IPS-15b (cell line): ENCODE results near the gene TMC6.

Experiments
- H3K27me3 ChIP-seq: one replicate; pipeline ENCODE4 v1.6.1; 2013; ENCODE audit warnings: low read length; ENCODE audit not compliant: control insufficient read depth, insufficient read depth
- H3K36me3 ChIP-seq: one replicate; pipeline ENCODE4 v1.6.1; 2013; ENCODE audit warnings: low read length; ENCODE audit not compliant: control insufficient read depth, insufficient read depth
- H3K4me1 ChIP-seq: one replicate; pipeline ENCODE4 v1.6.1; 2013; ENCODE audit warnings: mild to moderate bottlenecking, low read length; ENCODE audit not compliant: control insufficient read depth, insufficient read depth
- H3K4me3 ChIP-seq: one replicate; pipeline ENCODE4 v1.5.1; 2013; ENCODE audit warnings: low read depth, low read length
- H3K9ac ChIP-seq: one replicate; pipeline ENCODE4 v1.6.1; 2013; ENCODE audit warnings: low read depth, mild to moderate bottlenecking, low read length
- H3K9me3 ChIP-seq: one replicate; pipeline ENCODE4 v1.6.1; 2013; ENCODE audit warnings: mild to moderate bottlenecking, low read length; ENCODE audit not compliant: control insufficient read depth, insufficient read depth

TMC6 gene

DNA sequence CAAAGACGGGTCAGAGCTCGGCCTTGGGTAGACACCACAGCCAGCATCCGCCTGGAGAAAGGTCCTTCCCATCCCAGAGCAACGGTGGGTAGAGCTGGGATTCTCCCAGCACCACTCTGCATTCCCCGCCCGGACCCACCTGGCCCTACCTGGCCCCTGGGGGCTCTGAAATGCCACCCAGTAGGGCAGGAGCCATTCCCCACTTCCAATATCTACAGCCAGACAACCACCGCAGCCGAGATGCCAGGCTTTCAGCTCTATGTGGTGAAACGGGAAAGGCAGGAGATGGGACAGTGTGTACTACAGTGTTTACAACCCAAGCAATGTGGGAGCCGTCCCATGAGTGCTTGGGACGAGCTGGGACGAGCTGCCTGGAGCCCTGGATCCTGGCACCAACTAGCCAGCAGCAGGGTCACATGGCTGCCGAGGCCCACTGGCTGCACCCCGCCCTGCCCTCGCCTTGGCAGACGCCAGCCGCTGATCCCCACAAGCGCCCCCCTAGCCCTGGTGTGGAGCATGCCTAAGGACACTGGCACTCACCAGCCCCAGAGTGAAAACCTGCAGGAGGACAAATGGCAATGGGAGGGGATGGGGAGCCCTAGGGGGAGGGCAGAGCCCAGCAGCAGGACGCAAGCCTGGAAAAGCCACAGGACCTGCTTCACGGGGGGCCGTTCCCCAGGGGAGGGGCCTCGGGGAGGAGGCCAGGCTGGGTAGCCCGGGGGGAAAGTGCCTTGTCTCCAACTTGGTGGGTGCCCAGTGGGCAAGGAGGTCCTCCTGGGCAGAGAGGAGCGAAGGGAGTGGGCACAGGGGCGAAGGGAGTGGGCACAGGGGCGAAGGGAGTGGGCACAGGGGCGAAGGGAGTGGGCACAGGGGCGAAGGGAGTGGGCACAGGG lies 13.5 kb downstream of the TMC6 start:
- Histone ChIP-seq H3K4me1 (no peaks in the 10 kb centered on the region), H3K36me3 (peaks cover 19% of the 10 kb centered on the region)

DNA sequence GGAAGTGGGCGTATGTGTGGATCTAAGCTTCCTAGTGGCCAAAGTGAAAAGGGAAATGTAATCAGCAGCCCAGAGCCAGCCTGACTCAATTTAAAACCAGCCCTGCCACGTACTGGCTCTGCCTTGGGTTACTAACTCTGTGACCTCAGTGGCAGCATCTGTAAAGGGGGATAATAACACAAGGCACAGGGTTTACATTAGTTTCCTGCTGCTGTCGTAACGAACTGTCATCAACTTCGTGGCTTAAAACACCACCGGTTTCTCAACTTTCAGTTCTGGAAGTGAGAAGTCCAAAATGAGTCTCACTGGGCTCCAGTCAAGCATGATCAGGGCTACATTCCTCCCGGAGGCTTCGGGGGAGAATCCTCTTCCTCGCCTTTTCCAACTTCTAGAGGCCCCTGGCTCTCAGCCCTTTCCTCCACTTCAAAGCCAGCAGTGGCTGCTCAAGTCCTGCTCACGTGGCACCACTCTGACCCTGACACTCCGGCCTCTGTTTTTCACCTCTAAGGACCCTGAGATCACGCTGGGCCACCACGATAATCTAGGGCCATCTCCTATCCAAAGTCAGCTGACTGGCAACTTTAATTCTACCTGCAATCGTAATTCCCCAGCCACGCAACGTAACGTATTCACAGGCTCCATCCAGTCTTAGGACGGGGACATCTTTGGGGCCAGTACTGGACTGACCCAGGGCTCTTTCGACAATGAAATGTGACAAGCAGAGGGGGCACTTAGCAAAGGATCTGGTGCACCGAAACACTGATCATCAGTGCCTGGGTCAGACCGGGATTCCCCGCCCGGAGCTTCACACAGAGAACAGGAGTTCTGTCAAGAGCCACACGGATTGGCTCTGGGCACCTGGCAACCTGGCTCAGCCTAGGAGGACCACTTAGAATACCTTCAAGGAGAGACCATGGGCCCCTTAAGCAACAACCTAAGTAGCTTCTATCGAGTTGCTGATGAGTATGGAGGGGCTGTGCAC lies 14.5 kb downstream of the TMC6 start:
- H3K9me3 ChIP-seq = no peaks in the 10 kb centered on the region
- no peaks in the 10 kb centered on the region for H3K4me1 ChIP-seq
- H3K9ac ChIP-seq = no peak overlapping the region
- no peak overlapping the region for H3K4me3 ChIP-seq
- peaks cover 19% of the 10 kb centered on the region for H3K36me3 ChIP-seq
- no peaks in the 10 kb centered on the region for H3K27me3 ChIP-seq

More for the DNA sequence above, 13.5 kb downstream of the TMC6 start:
- no peak overlapping the region for H3K4me3 ChIP-seq
- no peak overlapping the region for H3K9ac ChIP-seq
- H3K27me3 ChIP-seq = no peaks in the 10 kb centered on the region
- no peaks in the 10 kb centered on the region for H3K9me3 ChIP-seq

GRCh38 chr17:78112518-78113471 lies 15.8 kb downstream of the TMC6 start:
- H3K4me1 ChIP-seq = no peaks in the 10 kb centered on the region
- no peak overlapping the region for H3K4me3 ChIP-seq
- H3K36me3 ChIP-seq = peaks cover 19% of the 10 kb centered on the region
- H3K9ac ChIP-seq = no peak overlapping the region
- no peaks in the 10 kb centered on the region for H3K27me3 ChIP-seq
- no peaks in the 10 kb centered on the region for H3K9me3 ChIP-seq

DNA sequence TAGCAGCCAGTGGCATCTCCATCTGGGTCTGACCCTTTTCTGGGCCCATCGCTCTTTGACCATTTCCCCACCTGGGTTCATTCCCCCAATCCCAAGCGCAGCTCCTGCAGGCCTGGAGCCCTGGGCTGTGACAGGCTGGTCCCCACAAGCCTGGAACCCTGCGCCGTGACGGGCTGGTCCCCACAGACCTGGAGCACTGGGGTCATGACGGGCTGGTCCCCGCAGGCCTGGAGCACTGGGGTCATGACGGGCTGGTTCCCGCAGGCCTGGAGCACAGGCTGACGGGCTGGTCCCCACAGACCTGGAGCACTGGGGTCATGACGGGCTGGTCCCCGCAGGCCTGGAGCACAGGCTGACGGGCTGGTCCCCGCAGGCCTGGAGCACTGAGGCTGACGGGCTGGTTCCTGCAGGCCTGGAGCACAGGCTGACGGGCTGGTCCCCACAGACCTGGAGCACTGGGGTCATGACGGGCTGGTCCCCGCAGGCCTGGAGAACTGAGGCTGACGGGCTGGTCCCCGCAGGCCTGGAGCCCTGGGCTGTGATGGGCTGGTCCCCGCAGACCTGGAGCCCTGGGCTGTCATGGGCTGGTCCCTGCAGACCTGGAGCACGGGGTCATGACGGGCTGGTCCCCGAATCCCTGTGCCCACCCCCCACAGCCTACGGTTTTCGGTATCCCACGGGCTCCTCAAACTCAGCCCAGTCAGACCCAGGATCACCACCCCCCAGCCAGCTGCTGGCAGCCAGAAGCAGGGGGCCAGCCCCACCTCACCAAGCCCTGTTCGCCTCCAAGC lies 16.6 kb downstream of the TMC6 start:
- H3K9me3 ChIP-seq = no peaks in the 10 kb centered on the region
- no peaks in the 10 kb centered on the region for H3K4me1 ChIP-seq
- H3K9ac ChIP-seq = no peak overlapping the region
- no peaks in the 10 kb centered on the region for H3K27me3 ChIP-seq
- H3K4me3 ChIP-seq = no peak overlapping the region
- peaks cover 19% of the 10 kb centered on the region for H3K36me3 ChIP-seq

DNA sequence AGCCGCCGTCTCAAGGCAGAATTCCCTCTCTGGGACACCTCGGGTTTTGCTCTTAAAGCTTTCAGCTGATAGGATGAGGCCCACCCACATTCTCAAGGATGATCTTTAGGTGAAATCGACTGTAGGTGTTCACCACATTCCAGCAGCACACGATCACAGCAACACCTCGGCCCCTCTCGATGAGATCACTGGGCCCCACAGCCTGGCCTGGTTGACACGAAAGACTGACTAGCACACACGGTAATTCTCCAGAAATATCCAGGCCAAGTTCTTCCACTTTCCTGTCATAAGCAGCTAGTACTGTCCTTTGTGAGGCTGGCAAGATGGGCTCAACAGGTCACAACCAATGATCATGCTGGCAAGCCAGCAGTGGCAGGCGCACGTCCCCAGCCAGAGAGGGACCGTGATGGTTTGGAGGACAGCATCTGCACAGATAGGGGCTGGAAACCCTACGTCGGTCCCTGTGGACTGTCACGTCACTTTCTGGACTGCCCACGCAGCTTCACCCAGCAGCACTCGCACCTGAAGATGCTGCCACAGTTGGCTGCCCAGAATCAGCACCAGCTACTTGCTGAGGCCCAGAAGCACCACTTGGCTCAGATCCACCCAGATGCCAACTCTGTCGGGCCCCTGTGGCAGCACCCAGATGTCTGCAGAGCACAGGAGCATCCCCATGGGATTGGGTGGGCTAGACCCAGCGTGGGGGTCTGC lies 17.4 kb downstream of the TMC6 start:
- Histone ChIP-seq H3K9ac (no peak overlapping the region), H3K4me1 (no peaks in the 10 kb centered on the region), H3K9me3 (no peaks in the 10 kb centered on the region), H3K27me3 (no peaks in the 10 kb centered on the region), H3K4me3 (no peak overlapping the region), H3K36me3 (peaks cover 19% of the 10 kb centered on the region)

- no peaks in the 10 kb centered on the region for H3K27me3 ChIP-seq
- no peaks in the 10 kb centered on the region for H3K9me3 ChIP-seq
- no peak overlapping the region for H3K9ac ChIP-seq
- peaks cover 17% of the 10 kb centered on the region for H3K36me3 ChIP-seq
- no peaks in the 10 kb centered on the region for H3K4me1 ChIP-seq
- H3K4me3 ChIP-seq = no peak overlapping the region
Measured at GRCh38 chr17:78110363-78111015, 18.1 kb downstream of the TMC6 start.

GRCh38 chr17:78109489-78109761 lies 19.1 kb downstream of the TMC6 start:
- Histone ChIP-seq H3K4me3 (no peak overlapping the region), H3K9me3 (no peaks in the 10 kb centered on the region), H3K36me3 (peaks cover 9% of the 10 kb centered on the region), H3K4me1 (no peaks in the 10 kb centered on the region), H3K27me3 (no peaks in the 10 kb centered on the region), H3K9ac (no peak overlapping the region)

GRCh38 chr17:78108726-78109488 lies 19.6 kb downstream of the TMC6 start:
- H3K36me3 ChIP-seq = peaks cover 9% of the 10 kb centered on the region
- no peaks in the 10 kb centered on the region for H3K4me1 ChIP-seq
- H3K4me3 ChIP-seq = no peak overlapping the region
- H3K27me3 ChIP-seq = no peaks in the 10 kb centered on the region
- H3K9me3 ChIP-seq = no peaks in the 10 kb centered on the region
- H3K9ac ChIP-seq = no peak overlapping the region

DNA sequence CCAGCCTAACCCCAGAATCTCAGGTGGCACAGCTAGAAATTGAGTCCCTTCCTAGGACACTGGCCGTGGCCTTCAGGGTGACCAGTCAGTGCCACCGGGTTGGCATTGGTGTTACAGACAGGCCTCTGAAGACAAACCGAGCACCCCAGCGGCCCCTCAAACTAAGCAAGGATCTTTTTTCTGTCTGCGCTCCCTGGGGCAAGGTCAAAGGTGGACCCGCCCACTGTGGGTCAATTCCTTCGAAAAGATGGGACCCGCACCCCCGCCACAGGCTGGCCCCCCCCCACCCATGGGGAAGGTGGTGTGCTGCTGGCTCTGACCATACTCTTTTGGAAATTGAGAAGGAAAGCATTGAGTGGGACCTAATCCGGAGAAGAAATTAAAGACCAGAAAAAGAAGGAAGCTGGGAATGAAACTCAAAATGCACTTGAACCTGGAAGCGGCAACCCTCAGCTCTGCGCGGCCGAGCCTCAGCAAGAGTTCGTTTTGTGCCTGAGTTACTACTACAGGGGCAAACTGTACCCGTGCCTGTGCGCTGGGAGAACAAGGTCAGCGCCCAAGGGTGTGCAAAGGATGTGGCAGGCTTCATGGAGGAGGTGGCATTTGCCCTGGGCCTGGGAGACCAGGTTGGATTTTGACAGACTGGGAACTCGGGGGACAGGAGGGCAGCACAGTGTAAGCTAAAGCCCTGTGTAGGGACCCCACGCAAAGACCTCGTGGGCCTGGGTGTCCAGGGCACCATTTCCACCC lies 20.4 kb downstream of the TMC6 start:
- H3K9ac ChIP-seq = no peak overlapping the region
- H3K36me3 ChIP-seq = peaks cover 9% of the 10 kb centered on the region
- no peaks in the 10 kb centered on the region for H3K4me1 ChIP-seq
- no peaks in the 10 kb centered on the region for H3K9me3 ChIP-seq
- no peaks in the 10 kb centered on the region for H3K27me3 ChIP-seq
- H3K4me3 ChIP-seq = no peak overlapping the region
